Head of caudate nucleus (tissue), 42 donors: ENCODE data around the gene NDUFAB1.
"Not testable (repeated sequence)": the region's sequence is repeated elsewhere in the genome, so short reads cannot be mapped to it uniquely, and the experiment has no call there.

Experiments
- DNase-seq, 42 donors: peaks; one replicate each; pipeline versions ENCODE4 v3.0.0 to v3.0.0-alpha.2; 2020 to 2021; ENCODE audit warnings: mixed read lengths in 7 of 42
- intact Hi-C: fragments of 100-400 bp; cut with DNase I; formaldehyde crosslinking; loops from one replicate; pipeline ENCODE4 v1.15.0; 2022

NDUFAB1 gene

DNA sequence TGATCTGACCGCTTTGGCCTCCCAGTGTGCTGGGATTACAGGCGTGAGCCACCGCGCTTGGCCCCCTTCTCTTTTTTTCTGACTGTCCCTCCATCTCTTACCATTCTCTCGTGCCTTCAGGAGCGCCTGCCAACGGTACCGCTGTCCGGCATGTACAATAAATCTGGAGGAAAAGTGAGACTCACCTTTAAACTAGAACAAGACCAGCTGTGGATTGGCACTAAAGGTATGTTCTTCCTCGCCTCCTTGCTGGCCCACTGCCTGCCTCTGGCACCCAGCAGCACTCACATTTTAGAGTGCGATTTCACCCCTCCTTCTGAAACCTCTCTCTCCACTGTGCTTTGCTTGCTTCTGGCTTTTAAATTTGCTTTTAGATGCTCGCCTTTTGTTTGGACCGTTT, 33.6 kb downstream of the NDUFAB1 start:
- no peak for DNase-seq
- intact Hi-C loops, result no loop called here

DNA sequence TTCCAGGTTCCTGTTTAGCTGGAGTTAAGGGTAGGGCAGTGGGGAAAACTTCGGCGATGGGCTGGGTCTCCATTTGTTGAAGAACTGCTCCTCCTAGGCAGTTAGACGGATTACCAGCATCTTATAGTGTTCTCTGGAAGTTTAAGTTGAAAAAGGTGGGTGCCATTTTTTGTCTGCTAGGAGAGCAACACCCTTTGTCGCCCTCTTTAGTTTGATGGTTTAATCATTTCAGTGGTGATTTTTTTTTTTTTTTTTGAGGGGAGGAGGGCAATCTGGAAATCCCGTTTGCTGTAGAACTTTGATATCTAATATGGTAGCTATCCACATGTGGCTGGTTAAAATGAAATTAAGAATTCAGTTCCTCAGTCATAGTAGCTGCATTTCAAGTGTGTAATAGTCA, 34.5 kb downstream of the NDUFAB1 start:
- intact Hi-C loops, result no loop called here
- no peak for DNase-seq

DNA sequence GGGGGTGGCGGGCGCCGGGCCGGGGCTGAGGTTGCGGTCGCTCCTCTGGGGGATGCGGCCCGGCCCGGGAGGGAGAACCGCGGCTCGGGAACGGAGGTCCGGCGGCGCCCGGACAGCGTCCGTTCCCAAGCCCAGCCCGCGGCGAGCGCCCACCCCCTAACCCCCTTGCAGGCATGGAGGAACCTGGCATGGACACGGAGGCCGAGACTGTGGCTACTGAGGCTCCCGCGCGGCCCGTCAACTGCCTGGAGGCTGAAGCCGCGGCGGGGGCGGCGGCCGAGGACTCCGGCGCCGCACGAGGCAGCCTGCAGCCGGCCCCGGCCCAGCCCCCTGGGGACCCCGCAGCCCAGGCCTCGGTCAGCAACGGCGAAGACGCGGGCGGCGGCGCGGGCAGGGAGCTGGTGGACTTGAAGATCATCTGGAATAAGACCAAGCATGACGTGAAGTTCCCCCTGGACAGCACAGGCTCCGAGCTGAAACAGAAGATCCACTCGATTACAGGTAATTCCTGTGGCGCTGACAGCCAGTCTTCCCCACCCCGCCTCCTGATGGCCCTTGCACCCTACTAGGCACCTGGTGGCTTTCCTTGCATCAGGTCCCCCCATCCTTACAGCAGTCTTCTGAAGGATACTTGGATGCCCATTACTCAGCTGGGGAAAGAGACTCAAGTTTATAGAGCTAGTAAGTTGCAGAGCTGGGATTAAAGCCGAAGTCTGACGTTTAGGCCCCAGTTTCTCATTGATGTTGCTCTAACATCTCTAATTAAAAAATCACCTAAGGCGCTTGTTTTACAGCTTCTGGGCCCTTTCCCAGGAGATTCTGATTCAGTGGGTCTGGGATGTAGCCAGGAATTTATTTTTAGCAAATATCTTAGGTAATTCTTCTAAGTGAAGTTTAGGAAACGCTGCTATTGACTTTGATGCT, 38.1 kb downstream of the NDUFAB1 start:
- intact Hi-C loops, result loop anchor here (2.0 to 10.0 kb wide), 3 partner anchors 37 to 96 kb away; no protein-coding TSS in a partner anchor
- peak in 22 of 42 donors; percentile 3 to 59 (median 21) for DNase-seq

DNA sequence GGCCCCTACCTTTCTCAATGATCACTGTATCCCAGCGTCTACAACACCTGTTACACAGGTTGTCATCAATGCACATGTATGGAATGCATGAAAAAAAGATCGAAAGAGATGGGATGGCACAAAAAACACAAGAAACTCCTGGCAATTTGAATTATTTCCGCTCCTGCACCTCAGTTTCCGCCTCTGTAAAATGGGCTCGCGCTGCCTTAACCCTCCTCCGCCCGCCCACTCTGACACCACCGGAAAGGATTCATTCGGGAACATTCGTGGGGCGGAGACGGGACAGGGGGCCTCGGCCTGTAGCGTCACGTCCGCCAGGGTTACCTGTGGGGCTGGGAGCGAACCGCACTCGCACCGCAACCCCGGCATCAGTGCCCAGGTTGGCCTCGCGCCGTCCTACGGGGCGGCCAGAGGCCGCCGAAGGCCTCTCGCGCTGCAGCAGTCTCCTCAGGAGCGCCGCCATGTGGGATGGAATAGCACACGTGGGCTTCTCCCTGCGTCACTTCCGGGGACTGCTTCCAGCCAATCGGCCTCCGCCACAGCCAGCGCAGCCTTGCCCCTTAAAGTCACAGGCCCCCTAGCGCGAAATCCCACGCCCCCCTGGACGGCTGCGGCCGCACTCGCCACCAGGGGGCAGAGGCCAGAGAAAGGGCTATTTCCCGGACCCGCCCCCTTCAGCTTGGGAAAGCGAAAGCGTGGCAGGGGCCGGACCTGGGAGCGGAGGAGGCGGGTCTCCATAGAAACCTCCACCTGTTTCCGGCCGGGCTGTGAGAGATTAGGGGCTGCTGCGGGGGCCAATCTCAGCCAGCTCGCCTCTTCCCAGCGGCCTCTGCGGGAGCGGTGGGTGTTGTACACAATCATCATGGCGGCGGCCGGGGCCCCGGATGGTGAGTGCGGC, 39.0 kb downstream of the NDUFAB1 start, which contains the start of the genes EARS2 and UBFD1:
Gene EARS2, minus strand, starts transcription at position 470 of the 898 bp plus-strand sequence. Its CDS starts 7 bp downstream, at position 463.
Gene UBFD1, plus strand, starts transcription at position 847 of the 898 bp plus-strand sequence. Its CDS starts 16 bp downstream, at position 863.
- DNase-seq, result peak; percentile 92 to 98 (median 96)
- intact Hi-C loops, result loop anchor here (5.0 to 10.0 kb wide), 2 partner anchors 52 to 95 kb away; no protein-coding TSS in a partner anchor

DNA sequence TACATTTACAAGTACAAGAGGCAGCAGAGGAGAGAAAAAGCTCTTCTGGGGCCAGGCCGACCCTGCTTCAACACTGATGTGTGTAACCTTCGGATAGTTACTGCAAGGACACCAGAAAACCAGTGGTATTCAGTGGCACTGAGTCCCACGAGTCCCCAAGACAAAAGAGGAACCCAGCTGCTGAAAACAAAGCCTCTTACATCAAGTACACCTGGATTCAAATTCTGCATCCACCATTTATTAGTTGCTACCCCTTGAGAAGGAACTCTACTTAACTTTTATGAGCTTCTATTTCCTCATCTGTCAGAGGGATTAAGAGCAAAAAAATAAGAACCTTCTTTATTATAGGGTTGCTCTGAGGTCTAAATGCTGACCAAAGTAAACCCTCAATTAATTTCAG, 41.6 kb downstream of the NDUFAB1 start:
- intact Hi-C loops, result loop anchor here (10.0 kb wide), 1 partner anchor 50 kb away; no protein-coding TSS in a partner anchor
- no peak for DNase-seq

DNA sequence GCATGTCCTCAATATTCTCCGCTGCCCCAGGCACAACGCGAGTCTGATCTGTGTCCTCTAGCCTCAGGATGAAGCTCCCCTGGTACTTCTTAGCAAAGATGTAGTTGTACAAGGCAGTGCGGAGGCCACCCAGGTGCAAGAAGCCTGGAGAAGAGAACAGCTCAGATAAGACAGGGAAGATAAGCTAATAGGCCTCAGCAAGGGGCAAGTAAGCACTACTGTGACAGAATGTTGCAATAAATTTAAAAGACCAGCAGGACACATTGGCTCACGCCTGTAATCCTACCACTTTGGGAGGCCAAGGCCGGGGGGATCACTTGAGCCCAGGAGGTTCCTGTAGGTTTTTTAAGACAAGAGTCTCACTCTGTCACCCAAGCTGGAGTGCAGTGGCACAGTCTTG, 44.0 kb downstream of the NDUFAB1 start:
- intact Hi-C loops, result loop anchor here (10.0 kb wide), 1 partner anchor 47 kb away; no protein-coding TSS in a partner anchor
- no peak for DNase-seq

GRCh38 chr16:23549938-23550337, 46.2 kb downstream of the NDUFAB1 start:
- no peak for DNase-seq
- intact Hi-C loops, result loop anchor here (10.0 kb wide), 1 partner anchor 45 kb away; no protein-coding TSS in a partner anchor

DNA sequence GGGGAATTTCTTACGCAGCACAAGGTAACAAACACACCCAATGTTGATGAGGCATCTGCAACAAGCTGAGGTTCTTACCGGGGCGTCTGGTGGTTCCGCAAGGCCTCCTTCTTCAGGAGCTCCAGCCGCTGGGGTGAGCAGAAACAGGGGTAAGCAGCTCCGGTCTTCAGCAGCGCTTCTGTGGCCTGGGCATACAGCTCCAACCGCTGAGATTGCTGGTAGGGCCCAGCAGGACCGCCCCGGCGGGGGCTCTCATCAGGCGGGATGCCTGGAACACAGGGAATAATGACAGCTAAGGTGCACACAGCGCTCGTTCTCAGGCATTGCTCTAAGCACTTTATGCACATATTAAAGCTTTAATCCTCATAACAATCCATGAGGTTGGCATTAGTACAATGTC, 51.7 kb downstream of the NDUFAB1 start:
- DNase-seq, result no peak
- intact Hi-C loops, result no loop called here

DNA sequence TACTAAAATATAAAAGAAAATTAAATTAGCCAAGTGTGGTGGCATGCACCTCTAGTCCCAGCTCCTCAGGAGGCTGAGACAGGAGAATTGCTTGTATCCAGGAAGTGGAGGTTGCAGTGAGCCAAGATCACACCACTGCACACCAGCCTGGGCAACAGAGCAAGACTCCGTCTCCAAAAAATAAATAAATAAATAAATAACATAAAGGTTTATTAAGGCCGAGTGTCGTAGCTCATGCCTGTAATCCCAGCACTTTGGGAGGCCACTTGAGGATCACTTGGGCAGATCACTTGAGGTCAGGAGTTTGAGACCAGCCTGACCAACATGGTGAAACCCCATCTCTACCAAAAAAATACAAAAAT, 55.3 kb downstream of the NDUFAB1 start:
- DNase-seq, intact Hi-C loops: not testable (repeated sequence)

DNA sequence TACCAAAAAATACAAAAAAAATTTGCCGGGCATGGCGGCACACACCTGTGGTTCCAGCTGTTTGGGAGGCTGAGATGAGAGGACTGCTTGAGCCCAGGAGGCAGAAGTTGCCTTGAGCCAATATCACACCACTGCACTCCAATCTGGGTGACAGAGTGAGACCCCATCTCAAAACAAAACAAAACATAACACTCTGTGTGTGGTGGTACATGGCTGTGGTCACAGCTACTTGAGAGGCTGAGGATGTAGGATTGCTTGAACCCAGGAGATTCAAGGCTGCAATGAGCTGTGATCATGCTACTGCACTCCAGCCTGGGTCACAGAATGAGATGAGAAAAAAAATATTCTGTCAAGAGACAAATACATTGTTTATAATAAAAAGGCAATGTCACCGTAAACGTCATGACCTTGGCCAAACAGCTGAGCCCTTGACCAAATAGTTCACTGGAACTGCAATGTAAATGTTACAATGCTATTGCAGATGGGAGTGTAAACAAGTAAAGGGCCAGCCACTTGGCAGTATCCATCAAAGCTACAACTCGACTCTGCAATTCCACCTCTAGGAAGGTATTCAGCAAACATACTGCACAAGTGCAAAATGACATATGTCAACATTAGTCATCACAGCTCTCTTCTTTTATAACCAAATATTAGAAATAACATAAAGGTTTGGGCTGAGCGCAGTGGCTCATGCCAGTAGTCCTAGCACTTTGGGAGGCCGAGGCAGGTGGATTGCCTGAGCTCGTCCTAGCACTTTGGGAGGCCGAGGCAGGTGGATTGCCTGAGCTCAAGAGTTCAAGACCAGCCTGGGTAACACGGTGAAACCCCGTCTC, 55.9 kb downstream of the NDUFAB1 start:
- intact Hi-C loops, result no loop called here
- DNase-seq, result no peak

DNA sequence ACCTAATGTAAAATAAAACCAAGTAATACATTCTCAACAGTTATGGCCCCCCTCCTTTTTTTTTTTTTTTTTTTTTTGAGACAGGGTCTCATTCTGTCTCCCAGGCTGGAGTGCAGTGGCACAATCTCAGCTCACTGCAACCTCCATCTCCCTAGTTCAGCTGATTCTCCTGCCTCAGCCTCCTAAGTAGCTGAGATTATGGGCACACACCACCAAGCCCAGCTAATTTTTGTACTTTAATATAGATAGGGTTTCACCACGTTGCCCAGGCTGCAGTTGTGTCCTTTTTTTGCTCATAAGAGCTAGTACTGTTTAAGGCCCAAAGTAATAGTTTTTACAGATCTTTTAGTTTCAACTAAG, 57.2 kb downstream of the NDUFAB1 start:
- no peak for DNase-seq
- intact Hi-C loops, result no loop called here

- intact Hi-C loops, result no loop called here
- no peak for DNase-seq
These were observed 58.7 kb downstream of the NDUFAB1 start for GRCh38 chr16:23537390-23537789.

DNA sequence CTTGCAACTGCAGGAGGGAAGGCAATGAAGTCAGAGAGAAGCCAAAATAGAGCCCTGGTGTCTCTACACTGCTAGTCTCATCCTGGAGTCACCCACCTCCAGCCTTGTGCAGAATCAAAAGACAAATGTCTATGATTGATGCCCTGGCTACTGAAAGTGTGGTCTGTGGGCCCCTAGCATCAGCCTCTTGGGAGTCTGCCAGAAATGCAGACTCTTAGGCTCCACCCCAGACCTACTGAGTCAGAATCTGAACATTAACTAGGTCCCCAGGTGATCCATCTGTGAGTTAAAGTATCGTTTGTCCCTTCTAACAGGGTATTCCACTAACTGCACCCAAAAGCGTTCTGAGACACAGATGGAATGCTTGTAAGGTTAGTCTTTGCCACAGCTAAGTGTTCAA, 60.2 kb downstream of the NDUFAB1 start:
- no peak for DNase-seq
- intact Hi-C loops, result no loop called here

DNA sequence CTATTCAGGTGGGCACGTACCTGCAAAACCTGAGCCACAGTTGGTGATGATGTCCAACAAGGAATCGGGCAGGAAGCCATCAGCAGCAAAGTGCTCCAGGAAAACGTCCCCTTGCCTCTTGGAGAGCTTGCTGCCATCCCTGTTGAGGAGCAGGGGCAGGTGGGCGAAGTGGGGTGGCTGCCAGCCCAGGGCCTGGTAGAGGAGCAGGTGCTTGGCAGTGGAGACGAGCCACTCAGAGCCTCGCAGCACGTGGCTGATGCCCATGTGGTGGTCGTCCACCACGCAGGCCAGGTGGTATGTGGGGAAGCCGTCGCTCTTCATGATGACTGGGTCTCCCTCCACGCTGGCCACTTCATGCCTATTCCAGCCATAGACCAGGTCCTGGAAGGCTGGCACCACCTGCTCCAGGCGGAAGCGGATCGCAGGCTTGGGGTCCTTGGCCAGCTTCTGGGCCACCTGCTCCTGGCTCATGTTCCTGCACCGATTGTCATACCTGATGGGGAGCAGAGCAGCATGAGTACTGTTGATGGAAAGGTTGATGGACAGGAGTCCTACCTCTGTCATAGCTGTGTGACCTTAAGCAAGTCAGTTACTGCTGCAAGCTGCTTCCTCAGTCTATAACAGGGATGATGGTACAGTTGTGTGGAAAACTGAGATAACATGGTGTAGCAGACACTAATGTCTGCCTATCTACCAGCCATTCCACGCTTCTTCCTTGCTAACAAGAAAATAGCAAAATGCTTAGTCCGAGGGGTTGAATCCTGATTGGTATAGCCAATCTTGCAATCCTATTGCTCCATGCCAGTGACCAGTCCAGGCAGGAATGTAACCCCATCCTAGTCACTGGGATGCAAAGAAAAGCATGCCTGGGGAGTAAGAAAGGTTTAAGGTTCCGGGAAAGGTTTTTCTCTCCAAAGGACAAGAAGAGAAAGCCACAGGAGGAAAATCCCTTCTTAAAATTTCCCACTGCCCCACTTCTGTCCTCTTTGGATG, 61.0 kb downstream of the NDUFAB1 start:
- intact Hi-C loops, result no loop called here

DNA sequence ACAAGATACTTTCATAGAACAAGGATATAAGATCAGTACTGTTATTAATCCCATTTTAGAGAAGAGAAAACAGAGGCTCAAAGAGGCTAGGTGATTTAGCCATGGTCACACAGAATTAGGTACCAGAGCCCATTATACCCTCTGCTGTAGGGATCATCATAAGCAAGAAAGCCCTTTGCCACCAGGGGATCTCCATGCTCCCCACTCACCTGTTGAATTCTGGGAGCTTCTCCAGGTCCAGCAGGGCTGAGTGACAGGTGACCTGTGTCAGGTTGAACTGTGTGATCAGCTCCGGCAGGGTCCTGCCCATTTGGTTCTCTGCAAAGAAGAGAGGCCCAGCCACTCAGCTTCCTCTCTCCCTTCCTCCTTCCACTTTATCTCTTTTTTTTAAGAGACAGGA, 63.7 kb downstream of the NDUFAB1 start:
- intact Hi-C loops, result no loop called here

More for the DNA sequence above, 61.0 kb downstream of the NDUFAB1 start:
- DNase-seq, result no peak

More for the DNA sequence above, 63.7 kb downstream of the NDUFAB1 start:
- DNase-seq, result no peak
